Measurements from ENCODE around the gene CNTNAP2. TPM values are rescaled to one million over a fixed set of nuclear protein-coding genes. Genes with fewer than 3 reads are reported as not detected.

Gene CNTNAP2
- total RNA-seq, 1 donor from 2014 or later = 0.59 TPM

- DNase-seq = no peak
- ATAC-seq = no peak
- TF ChIP-seq, protein P1, sequence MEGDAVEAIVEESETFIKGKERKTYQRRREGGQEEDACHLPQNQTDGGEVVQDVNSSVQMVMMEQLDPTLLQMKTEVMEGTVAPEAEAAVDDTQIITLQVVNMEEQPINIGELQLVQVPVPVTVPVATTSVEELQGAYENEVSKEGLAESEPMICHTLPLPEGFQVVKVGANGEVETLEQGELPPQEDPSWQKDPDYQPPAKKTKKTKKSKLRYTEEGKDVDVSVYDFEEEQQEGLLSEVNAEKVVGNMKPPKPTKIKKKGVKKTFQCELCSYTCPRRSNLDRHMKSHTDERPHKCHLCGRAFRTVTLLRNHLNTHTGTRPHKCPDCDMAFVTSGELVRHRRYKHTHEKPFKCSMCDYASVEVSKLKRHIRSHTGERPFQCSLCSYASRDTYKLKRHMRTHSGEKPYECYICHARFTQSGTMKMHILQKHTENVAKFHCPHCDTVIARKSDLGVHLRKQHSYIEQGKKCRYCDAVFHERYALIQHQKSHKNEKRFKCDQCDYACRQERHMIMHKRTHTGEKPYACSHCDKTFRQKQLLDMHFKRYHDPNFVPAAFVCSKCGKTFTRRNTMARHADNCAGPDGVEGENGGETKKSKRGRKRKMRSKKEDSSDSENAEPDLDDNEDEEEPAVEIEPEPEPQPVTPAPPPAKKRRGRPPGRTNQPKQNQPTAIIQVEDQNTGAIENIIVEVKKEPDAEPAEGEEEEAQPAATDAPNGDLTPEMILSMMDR (IDR thresholded peaks at IDR 0.05) = no peak
These were observed 962.5 kb downstream of the CNTNAP2 start for GRCh38 chr7:147079083-147079482.

GRCh38 chr7:147079921-147080420 is 963.4 kb downstream of the CNTNAP2 start:
- TF ChIP-seq, protein P1 (IDR thresholded peaks at IDR 0.05) = no peak
- Histone ChIP-seq H3K27ac (no peak overlapping the region), H3K27me3 (ENCODE audit: low read depth) (no peaks in the 10 kb centered on the region), H3K4me3 (no peak overlapping the region), H3K9me3 (no peaks in the 10 kb centered on the region), H3K36me3 (no peaks in the 10 kb centered on the region), H3K4me1 (no peaks in the 10 kb centered on the region)
- intact Hi-C loops (cut with DNase I) = no loop called here
- DNase-seq = no peak
- ATAC-seq = no peak

More at GRCh38 chr7:147079083-147079482, 962.5 kb downstream of the CNTNAP2 start:
- Histone ChIP-seq H3K27ac (no peak overlapping the region), H3K27me3 (ENCODE audit: low read depth) (no peaks in the 10 kb centered on the region), H3K9me3 (no peaks in the 10 kb centered on the region), H3K4me3 (no peak overlapping the region), H3K4me1 (no peaks in the 10 kb centered on the region), H3K36me3 (no peaks in the 10 kb centered on the region)
- intact Hi-C loops (cut with DNase I) = no loop called here

GRCh38 chr7:147081117-147081516 is 964.5 kb downstream of the CNTNAP2 start:
- no peaks in the 10 kb centered on the region for H3K4me1 ChIP-seq
- ATAC-seq (no peak), DNase-seq (no peak)
- H3K36me3 ChIP-seq = no peaks in the 10 kb centered on the region
- TF ChIP-seq, protein P1 (IDR thresholded peaks at IDR 0.05) = no peak
- H3K27me3 ChIP-seq (ENCODE audit: low read depth) = no peaks in the 10 kb centered on the region
- intact Hi-C loops (cut with DNase I) = no loop called here
- no peaks in the 10 kb centered on the region for H3K9me3 ChIP-seq
- no peak overlapping the region for H3K4me3 ChIP-seq
- no peak overlapping the region for H3K27ac ChIP-seq

DNA sequence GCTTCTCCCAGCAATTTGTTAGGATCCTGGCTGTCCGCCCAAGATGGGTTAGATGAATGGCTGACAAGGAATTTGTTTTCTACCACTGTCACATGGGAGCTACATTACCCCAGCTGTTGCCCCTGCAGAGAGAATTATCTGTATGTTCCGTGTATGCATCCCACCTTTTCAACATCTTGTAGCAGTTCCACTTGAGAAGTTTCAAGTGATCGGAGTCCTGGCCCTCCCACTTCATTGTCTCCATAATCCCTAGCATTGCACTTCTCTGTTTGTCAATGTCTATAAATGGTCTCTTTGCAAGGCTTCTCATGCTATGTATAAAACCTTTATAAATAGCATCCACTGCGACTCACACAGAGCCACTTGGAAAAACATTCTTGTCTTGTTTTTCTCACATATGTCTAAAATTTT is 972.5 kb downstream of the CNTNAP2 start:
- TF ChIP-seq, protein P1 (IDR thresholded peaks at IDR 0.05) = no peak
- Histone ChIP-seq H3K4me1 (no peaks in the 10 kb centered on the region), H3K27me3 (ENCODE audit: low read depth) (no peaks in the 10 kb centered on the region), H3K9me3 (no peaks in the 10 kb centered on the region), H3K4me3 (no peak overlapping the region), H3K27ac (no peak overlapping the region), H3K36me3 (no peaks in the 10 kb centered on the region)
- ATAC-seq (no peak), DNase-seq (no peak)
- intact Hi-C loops (cut with DNase I) = no loop called here

- TF ChIP-seq, protein P1 (IDR thresholded peaks at IDR 0.05) = no peak
- no peaks in the 10 kb centered on the region for H3K9me3 ChIP-seq
- H3K36me3 ChIP-seq = no peaks in the 10 kb centered on the region
- H3K4me3 ChIP-seq = no peak overlapping the region
- no peak for DNase-seq
- no peaks in the 10 kb centered on the region for H3K27me3 ChIP-seq (ENCODE audit: low read depth)
- no peak overlapping the region for H3K27ac ChIP-seq
- no peak for ATAC-seq
- no peaks in the 10 kb centered on the region for H3K4me1 ChIP-seq
- intact Hi-C loops (cut with DNase I) = no loop called here
These were observed 973.0 kb downstream of the CNTNAP2 start for GRCh38 chr7:147089608-147090007.

Measured in lower lobe of right lung (tissue), 2 donors.